Activated CD4-positive, alpha-beta T cell treated with anti-CD3 and anti-CD28 coated beads for 36 hours (primary cell): Measurements from ENCODE around the gene DYNLT2B. TPM values are rescaled to one million over a fixed set of nuclear protein-coding genes. Genes with fewer than 3 reads are reported as not detected.

Source experiments
- ATAC-seq: fragments of 200-7000 bp; cut with Tn5 transposase; one replicate; pipeline ENCODE4 v1.10.0; 2021; ENCODE audit warnings: mild to moderate bottlenecking, moderate library complexity
- CTCF ChIA-PET: fragments of 350-600 bp; sonication (Branson Sonifier 250); formaldehyde crosslinking; loops from one replicate; lab custom pipeline; 2021; ENCODE audit warnings: antibody characterized with exemption; lab: Charles Lee
- POLR2A ChIA-PET: fragments of 350-600 bp; sonication (Branson Sonifier 250); formaldehyde crosslinking; loops from one replicate; lab custom pipeline; 2021; ENCODE audit warnings: antibody characterized with exemption, inconsistent platforms; lab: Charles Lee
- DNase-seq: peaks from one replicate; pipeline ENCODE4 v3.0.0-alpha.2; 2020
- H3K27ac Mint-ChIP-seq: one replicate; pipeline ENCODE4 v1.8.0; 2021; ENCODE audit warnings: mixed read lengths
- H3K27me3 Mint-ChIP-seq: one replicate; pipeline ENCODE4 v1.8.0; 2021; ENCODE audit warnings: mixed read lengths
- H3K36me3 Mint-ChIP-seq: one replicate; pipeline ENCODE4 v1.8.0; 2021; ENCODE audit warnings: low read depth, mixed read lengths
- H3K4me1 Mint-ChIP-seq: one replicate; pipeline ENCODE4 v1.8.0; 2021; ENCODE audit warnings: mixed read lengths
- H3K4me3 Mint-ChIP-seq: one replicate; pipeline ENCODE4 v1.8.0; 2021; ENCODE audit warnings: mild to moderate bottlenecking, moderate library complexity, mixed read lengths
- H3K9me3 Mint-ChIP-seq: one replicate; pipeline ENCODE4 v1.8.0; 2021; ENCODE audit warnings: low read depth, mixed read lengths
- intact Hi-C, 2 experiments: fragments of 100-400 bp; cut with DNase I in 1 of 2; cut with micrococcal nuclease in 1 of 2; formaldehyde crosslinking; loops; one replicate each; pipeline versions ENCODE4 v1.14.2 to v1.15.1; 2022 to 2024; cut with DNase I, micrococcal nuclease
- total RNA-seq, 2 experiments: library from RNA; stranded (reverse); gene quantifications; one replicate each; pipeline ENCODE4 v1.2.3, GENCODE V29; 2021

The DYNLT2B gene
- total RNA-seq, 2 experiments from 2014 or later: 7.3 to 16.3 TPM

GRCh38 chr3:196298521-196298920, 19.5 kb downstream of the DYNLT2B start:
- no peak for ATAC-seq
- peaks cover 3% of the 10 kb centered on the region for H3K36me3 Mint-ChIP-seq
- ChIA-PET POLR2A (no interaction called here), CTCF (interaction anchor here (0.6 to 1.0 kb wide), 3 partner anchors 30 to 79 kb away, joined by 3 to 6 read pairs (median 3); no protein-coding TSS in a partner anchor)
- intact Hi-C loops: no loop called here
- no peaks in the 10 kb centered on the region for H3K4me1 Mint-ChIP-seq
- no peaks in the 10 kb centered on the region for H3K27me3 Mint-ChIP-seq
- no peak overlapping the region for H3K27ac Mint-ChIP-seq
- no peaks in the 10 kb centered on the region for H3K9me3 Mint-ChIP-seq
- no peak for DNase-seq
- H3K4me3 Mint-ChIP-seq: no peak overlapping the region

GRCh38 chr3:196292286-196292923, 25.6 kb downstream of the DYNLT2B start:
- no peak overlapping the region for H3K4me3 Mint-ChIP-seq
- H3K27ac Mint-ChIP-seq: no peak overlapping the region
- H3K36me3 Mint-ChIP-seq: peaks cover 2% of the 10 kb centered on the region
- ChIA-PET CTCF (no interaction called here), POLR2A (no interaction called here)
- DNase-seq (no peak), ATAC-seq (no peak)
- H3K27me3 Mint-ChIP-seq: no peaks in the 10 kb centered on the region
- H3K4me1 Mint-ChIP-seq: peaks cover 5% of the 10 kb centered on the region
- H3K9me3 Mint-ChIP-seq: no peaks in the 10 kb centered on the region
- intact Hi-C loops: no loop called here

DNA sequence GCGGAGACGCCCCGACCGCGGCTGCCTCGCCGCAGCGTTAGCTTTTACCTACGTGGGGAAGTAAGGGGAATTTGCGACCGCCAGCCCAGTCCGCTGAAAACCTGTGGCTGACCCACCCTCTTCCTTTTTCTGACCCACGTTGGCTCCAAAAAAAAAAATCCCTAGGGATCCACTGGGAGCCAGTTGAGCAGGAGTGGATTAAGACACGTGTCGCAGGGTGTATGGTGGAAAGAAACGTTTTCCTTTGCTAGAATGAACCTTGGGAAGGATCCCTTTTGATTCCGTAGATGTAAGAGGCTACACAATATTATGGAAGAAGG, 29.9 kb downstream of the DYNLT2B start:
- CTCF ChIA-PET: interaction anchor here (0.6 to 0.8 kb wide), 2 partner anchors 13 to 276 kb away, joined by 3 read pairs; no protein-coding TSS in a partner anchor
- POLR2A ChIA-PET: interaction anchor here (0.7 to 0.8 kb wide), 2 partner anchors 13 to 311 kb away, joined by 3 to 4 read pairs; no protein-coding TSS in a partner anchor
- Mint-ChIP-seq H3K4me1 (peaks cover 34% of the 10 kb centered on the region), H3K27me3 (no peaks in the 10 kb centered on the region), H3K9me3 (no peaks in the 10 kb centered on the region), H3K27ac (peak overlapping the region; percentile 79), H3K36me3 (peaks cover 11% of the 10 kb centered on the region), H3K4me3 (peak overlapping the region; percentile 98)
- no peak for ATAC-seq
- intact Hi-C loops: no loop called here
- no peak for DNase-seq

DNA sequence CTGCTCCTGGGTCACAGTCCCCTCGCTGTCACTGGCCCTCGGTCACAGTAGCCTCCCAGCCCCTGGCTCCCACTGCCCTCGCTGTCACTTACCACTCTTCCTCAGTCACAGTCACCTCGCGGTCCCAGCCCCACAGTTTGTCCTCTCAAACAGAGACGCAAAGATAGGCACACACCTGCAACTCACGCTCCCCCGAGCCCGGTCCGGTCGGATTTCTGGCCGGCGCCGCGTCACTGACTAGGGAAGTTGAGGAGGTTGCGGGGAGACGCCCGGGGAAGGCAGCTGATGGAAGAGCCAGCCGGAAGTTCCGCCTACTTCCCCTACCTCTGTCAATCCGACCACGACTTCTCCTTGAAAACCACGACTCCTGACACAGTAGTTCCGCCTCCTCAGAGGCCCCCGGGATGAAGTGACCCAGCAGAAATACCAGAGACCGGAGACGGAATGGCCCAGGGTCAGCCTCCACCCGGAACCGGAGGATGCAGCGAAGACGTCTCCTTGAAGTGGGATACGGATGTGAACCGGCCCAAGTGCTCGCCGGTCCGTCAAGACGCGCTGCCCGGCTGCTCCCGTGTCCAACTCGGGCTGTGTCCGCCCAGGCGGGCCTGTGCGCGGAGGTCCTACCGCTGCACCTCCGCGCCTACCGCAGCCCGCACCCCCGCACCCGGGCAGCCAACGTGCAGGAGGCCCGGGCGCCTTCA, 30.4 kb downstream of the DYNLT2B start, which contains the start of gene PCYT1A:
TSS of gene PCYT1A (minus strand) at position 287 of the 701 bp plus-strand sequence. CDS start 17,195 bp downstream, outside the sequence.
- Mint-ChIP-seq H3K27ac (peak within 1 kb of the TSS; percentile 97), H3K36me3 (peaks cover 11% of the 10 kb centered on the region), H3K27me3 (no peaks in the 10 kb centered on the region), H3K4me1 (peaks cover 34% of the 10 kb centered on the region), H3K4me3 (peak within 1 kb of the TSS; percentile 98), H3K9me3 (no peaks in the 10 kb centered on the region)
- ChIA-PET CTCF (interaction anchor here (0.6 to 0.8 kb wide), 2 partner anchors 13 to 276 kb away, joined by 3 read pairs; no protein-coding TSS in a partner anchor), POLR2A (interaction anchor here (0.7 to 0.8 kb wide), 2 partner anchors 13 to 311 kb away, joined by 3 to 4 read pairs; no protein-coding TSS in a partner anchor)
- DNase-seq: peak; percentile 86
- ATAC-seq: peak; percentile 90
- intact Hi-C loops: loop anchor here (1.0 kb wide), 5 partner anchors 8 to 281 kb away; partner anchors contain the start of genes DYNLT2B (in 1 of the 2), FBXO45 (in 1 of the 2), UBXN7 (in 1 of the 2) and WDR53 (in 1 of the 2)

- intact Hi-C loops: loop anchor here (1.0 kb wide), 5 partner anchors 8 to 281 kb away; partner anchors contain the start of genes DYNLT2B (in 1 of the 2), FBXO45 (in 1 of the 2), UBXN7 (in 1 of the 2) and WDR53 (in 1 of the 2)
- Mint-ChIP-seq H3K36me3 (peaks cover 11% of the 10 kb centered on the region), H3K27ac (peak overlapping the region; percentile 97), H3K4me1 (peaks cover 36% of the 10 kb centered on the region), H3K27me3 (no peaks in the 10 kb centered on the region), H3K9me3 (no peaks in the 10 kb centered on the region), H3K4me3 (peak overlapping the region; percentile 98)
- ChIA-PET CTCF (no interaction called here), POLR2A (no interaction called here)
- ATAC-seq (peak; percentile 43), DNase-seq (peak; percentile 48)
These were observed 31.0 kb downstream of the DYNLT2B start for GRCh38 chr3:196287090-196287439.

DNA sequence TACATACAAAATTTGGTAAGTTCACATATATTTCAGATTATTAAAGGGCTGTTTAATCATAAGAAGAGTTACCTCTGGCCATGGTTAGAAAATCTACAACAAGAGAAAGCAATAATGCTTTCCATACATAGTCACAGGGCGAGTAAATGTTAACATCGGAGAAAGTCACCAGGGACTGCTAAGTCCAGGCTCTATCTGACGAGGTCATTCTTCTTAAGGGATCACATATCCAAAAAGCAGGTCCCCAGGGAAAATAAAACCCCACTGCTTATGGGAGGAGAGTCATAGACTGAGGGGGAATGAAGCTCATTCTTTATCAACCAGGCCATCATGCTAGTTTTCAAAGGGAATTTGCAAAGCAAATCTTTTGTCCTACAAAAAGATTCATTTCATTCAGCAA, 33.6 kb downstream of the DYNLT2B start:
- H3K27me3 Mint-ChIP-seq: no peaks in the 10 kb centered on the region
- no peak overlapping the region for H3K27ac Mint-ChIP-seq
- H3K4me3 Mint-ChIP-seq: no peak overlapping the region
- no peaks in the 10 kb centered on the region for H3K9me3 Mint-ChIP-seq
- ChIA-PET POLR2A (interaction anchor here (0.6 kb wide), 2 partner anchors 10 to 568 kb away, joined by 3 read pairs; no protein-coding TSS in a partner anchor), CTCF (interaction anchor here (0.8 to 1.5 kb wide), 2 partner anchors 12 to 23 kb away, joined by 3 to 6 read pairs; no protein-coding TSS in a partner anchor)
- H3K36me3 Mint-ChIP-seq: peaks cover 11% of the 10 kb centered on the region
- peaks cover 54% of the 10 kb centered on the region for H3K4me1 Mint-ChIP-seq
- intact Hi-C loops: no loop called here
- DNase-seq: no peak
- no peak for ATAC-seq

DNA sequence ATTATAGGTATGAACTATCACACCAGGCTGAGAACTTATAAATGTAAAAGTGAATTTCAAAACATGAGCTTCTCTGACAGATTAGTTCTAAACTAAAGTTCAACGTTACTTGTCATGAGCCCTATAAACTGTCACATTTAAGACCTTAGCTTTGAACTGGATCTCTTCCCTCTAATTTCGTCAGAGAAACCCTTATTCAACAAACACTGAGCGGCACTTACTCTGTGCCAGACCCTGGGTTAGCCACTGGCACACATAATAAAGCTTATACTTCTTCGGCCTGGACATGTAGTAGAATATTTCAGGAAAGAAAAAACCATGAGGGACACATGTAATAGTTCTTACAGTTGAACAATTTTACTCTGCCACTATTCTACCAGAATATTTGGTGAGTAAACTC, 36.1 kb downstream of the DYNLT2B start:
- POLR2A ChIA-PET: no interaction called here
- Mint-ChIP-seq H3K36me3 (peaks cover 16% of the 10 kb centered on the region), H3K9me3 (no peaks in the 10 kb centered on the region), H3K4me3 (no peak overlapping the region), H3K4me1 (peaks cover 69% of the 10 kb centered on the region), H3K27me3 (no peaks in the 10 kb centered on the region), H3K27ac (no peak overlapping the region)
- no peak for ATAC-seq
- CTCF ChIA-PET: no interaction called here
- DNase-seq: no peak
- intact Hi-C loops: no loop called here

DNA sequence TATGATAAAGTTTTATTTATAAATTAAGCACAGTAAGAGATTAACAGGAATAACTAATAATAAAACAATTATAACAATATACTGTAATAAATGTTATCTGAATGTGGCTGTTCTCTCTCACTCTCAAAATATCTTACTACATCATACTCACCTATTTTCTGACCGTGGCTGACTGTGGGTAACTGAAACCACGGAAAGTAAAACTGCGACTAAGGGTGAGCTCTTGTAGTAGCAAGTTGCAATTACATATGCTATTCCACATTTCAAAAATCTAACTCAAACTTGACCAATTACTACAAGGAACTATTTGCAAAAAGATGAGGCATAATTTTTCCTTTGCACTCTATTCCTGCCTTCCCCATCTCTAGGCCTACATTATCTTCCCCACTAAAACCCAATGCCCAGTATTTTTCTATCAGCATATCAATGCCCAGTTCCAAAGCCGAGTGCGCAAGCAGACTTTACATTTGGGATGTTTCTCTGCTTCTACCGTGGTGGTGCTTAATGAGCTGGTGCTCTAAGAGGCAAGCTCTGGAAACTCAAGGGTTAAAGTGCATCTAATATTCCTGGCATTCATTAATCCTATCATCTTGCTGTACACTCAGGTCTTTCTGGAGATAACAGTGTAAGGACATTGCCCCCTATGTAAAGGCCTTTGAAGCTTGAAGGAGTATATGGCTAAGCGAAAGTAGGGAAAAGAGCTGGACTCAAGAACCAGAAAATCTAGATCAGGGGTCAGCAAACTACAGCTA, 37.2 kb downstream of the DYNLT2B start:
- intact Hi-C loops: no loop called here
- H3K27ac Mint-ChIP-seq: peak overlapping the region; percentile 13
- H3K36me3 Mint-ChIP-seq: peaks cover 12% of the 10 kb centered on the region
- POLR2A ChIA-PET: interaction anchor here (0.5 to 0.6 kb wide), 2 partner anchors 10 to 34 kb away, joined by 3 to 9 read pairs; no protein-coding TSS in a partner anchor
- no peaks in the 10 kb centered on the region for H3K9me3 Mint-ChIP-seq
- DNase-seq (peak; percentile 63), ATAC-seq (peak; percentile 33)
- no peak overlapping the region for H3K4me3 Mint-ChIP-seq
- H3K27me3 Mint-ChIP-seq: no peaks in the 10 kb centered on the region
- peaks cover 62% of the 10 kb centered on the region for H3K4me1 Mint-ChIP-seq
- CTCF ChIA-PET: interaction anchor here (0.8 to 1.1 kb wide), 3 partner anchors 11 to 248 kb away, joined by 3 read pairs; no protein-coding TSS in a partner anchor

GRCh38 chr3:196275126-196275525, 42.9 kb downstream of the DYNLT2B start:
- Mint-ChIP-seq H3K4me1 (peaks cover 66% of the 10 kb centered on the region), H3K36me3 (peaks cover 25% of the 10 kb centered on the region), H3K27me3 (no peaks in the 10 kb centered on the region), H3K9me3 (no peaks in the 10 kb centered on the region), H3K4me3 (peak overlapping the region; percentile 56), H3K27ac (peak overlapping the region; percentile 95)
- no peak for ATAC-seq
- no peak for DNase-seq
- intact Hi-C loops: loop anchor here (2.0 to 10.0 kb wide), 3 partner anchors 56 to 360 kb away; partner anchors contain the start of genes NRROS (in 1 of the 2) and UBXN7 (in 1 of the 2)
- ChIA-PET POLR2A (interaction anchor here (0.5 to 1.0 kb wide), 4 partner anchors 9 to 112 kb away, joined by 3 to 5 read pairs (median 4); partner anchors contain the start of gene PCYT1A), CTCF (interaction anchor here (0.6 to 1.5 kb wide), 2 partner anchors 13 kb away, joined by 3 to 6 read pairs; partner anchors contain the start of gene PCYT1A)

DNA sequence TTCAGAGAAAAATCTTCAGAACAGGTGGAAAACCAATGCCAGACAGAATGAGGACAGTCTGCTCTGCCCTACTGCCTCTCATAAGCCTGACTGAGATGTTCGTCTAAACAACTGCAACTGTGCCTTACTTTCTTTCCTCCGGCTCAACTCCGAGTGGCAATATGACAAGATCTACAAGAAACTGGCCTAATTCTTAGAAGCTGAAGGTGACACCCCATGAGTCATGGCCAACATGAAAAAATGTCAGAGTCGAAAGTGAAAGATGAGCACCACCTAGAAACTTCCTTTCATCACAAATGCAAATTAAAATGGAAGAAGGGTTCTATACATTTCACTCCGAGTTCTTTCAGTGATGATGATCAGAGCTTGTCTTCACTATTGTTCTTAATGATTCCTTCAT, 43.5 kb downstream of the DYNLT2B start:
- ChIA-PET CTCF (interaction anchor here (0.6 to 1.5 kb wide), 3 partner anchors 12 to 44 kb away, joined by 3 to 6 read pairs (median 3); partner anchors contain the start of genes DYNLT2B and PCYT1A), POLR2A (interaction anchor here (0.5 to 1.0 kb wide), 4 partner anchors 9 to 112 kb away, joined by 3 to 5 read pairs (median 4); partner anchors contain the start of gene PCYT1A)
- no peaks in the 10 kb centered on the region for H3K9me3 Mint-ChIP-seq
- peaks cover 65% of the 10 kb centered on the region for H3K4me1 Mint-ChIP-seq
- peak overlapping the region; percentile 56 for H3K4me3 Mint-ChIP-seq
- H3K27me3 Mint-ChIP-seq: no peaks in the 10 kb centered on the region
- peak; percentile 79 for DNase-seq
- H3K36me3 Mint-ChIP-seq: peaks cover 29% of the 10 kb centered on the region
- intact Hi-C loops: loop anchor here (1.0 to 10.0 kb wide), 11 partner anchors 13 to 360 kb away; partner anchors contain the start of genes DYNLT2B (in 2 of the 2), PCYT1A (in 2 of the 2), RNF168 (in 2 of the 2) and UBXN7 (in 2 of the 2)
- H3K27ac Mint-ChIP-seq: peak overlapping the region; percentile 95
- ATAC-seq: peak; percentile 84
